GM10266 (cell line): Measurements from ENCODE around the gene HSD17B13.
A peak's percentile ranks its signal among the peaks of the same experiment; 100 is the strongest.
"Not testable (repeated sequence)": the region's sequence is repeated elsewhere in the genome, so short reads cannot be mapped to it uniquely, and the experiment has no call there.

Experiments used
- DNase-seq: peaks from one replicate; pipeline ENCODE4 v3.0.0; 2012; ENCODE audit errors: extremely low spot score
- TF ChIP-seq, protein P1 (sequence below): IDR thresholded peaks from 2 replicates; pipeline ENCODE4 v1.5.1; 2012; ENCODE audit warnings: mild to moderate bottlenecking, low read depth; ENCODE audit not compliant: control insufficient read depth, insufficient read depth; ENCODE audit errors: missing control alignments

HSD17B13 gene

GRCh38 chr4:87356832-87357526, 34.3 kb upstream of the HSD17B13 start:
- TF ChIP-seq, protein P1, sequence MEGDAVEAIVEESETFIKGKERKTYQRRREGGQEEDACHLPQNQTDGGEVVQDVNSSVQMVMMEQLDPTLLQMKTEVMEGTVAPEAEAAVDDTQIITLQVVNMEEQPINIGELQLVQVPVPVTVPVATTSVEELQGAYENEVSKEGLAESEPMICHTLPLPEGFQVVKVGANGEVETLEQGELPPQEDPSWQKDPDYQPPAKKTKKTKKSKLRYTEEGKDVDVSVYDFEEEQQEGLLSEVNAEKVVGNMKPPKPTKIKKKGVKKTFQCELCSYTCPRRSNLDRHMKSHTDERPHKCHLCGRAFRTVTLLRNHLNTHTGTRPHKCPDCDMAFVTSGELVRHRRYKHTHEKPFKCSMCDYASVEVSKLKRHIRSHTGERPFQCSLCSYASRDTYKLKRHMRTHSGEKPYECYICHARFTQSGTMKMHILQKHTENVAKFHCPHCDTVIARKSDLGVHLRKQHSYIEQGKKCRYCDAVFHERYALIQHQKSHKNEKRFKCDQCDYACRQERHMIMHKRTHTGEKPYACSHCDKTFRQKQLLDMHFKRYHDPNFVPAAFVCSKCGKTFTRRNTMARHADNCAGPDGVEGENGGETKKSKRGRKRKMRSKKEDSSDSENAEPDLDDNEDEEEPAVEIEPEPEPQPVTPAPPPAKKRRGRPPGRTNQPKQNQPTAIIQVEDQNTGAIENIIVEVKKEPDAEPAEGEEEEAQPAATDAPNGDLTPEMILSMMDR = no peak
- no peak for DNase-seq

DNA sequence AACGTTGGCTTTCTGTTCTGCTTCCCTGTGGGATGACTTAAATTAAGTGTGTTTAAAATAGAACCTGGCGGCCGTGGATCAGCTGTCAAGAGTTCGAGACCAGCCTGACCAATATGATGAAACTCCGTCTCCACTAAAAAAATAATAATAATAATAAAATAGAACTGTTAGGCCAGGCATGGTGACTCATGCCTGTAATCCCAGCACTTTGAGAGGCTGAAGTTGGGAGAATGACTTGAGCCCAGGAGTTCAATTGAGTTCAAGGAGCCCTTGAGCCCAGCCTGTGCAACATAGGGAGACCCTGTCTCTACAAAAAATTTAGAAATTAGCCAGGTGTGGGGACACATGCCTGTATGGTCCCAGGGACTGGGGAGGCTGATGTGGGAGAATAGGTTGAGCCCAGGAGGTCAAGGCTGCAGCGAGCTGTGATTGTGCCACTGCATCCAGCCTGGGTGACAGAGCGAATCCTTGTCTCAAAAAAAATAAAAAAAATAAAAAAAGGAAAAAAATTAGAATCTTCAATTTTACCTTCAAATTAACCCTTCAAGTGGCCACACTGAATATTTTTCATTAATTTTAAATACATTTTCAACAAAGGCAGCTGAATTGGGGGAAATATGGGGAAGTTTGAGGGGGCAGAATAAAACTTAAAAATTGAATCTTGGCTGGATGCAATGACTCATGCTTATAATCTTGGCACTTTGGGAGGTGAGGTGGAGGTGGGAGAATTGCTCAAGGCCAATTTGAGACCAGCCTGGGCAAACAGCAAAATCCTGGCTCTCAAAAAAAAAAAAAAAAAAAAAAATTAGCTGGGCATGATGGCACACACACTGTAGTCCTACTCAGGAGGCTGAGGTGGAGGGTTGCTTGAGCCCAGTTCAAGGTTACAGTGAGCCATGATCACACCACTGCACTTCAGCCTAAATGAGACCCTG, 31.8 kb upstream of the HSD17B13 start:
- TF ChIP-seq, protein P1 = no peak
- no peak for DNase-seq

- DNase-seq = peak; percentile 42
- TF ChIP-seq, protein P1 = peak; percentile 72
Observed at GRCh38 chr4:87353592-87353991, 30.9 kb upstream of the HSD17B13 start.

DNA sequence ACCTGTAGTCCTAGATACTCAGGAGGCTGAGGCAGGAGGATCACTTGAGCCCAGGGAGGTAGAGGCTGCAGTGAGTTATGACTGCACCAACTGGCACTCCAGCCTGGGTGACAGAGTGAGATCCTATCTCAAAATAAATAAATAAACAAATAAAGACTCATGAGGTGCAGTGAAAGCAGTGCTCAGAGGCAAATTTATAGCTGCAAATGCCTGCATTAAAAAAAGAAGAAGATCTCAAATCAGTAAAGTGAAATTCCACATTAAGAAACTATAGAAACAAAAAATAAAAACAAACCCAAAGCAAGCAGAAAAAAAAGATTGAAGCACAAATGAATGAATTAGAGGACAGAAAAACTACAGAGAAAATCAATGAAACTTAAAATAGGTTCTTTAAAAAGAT, 22.5 kb upstream of the HSD17B13 start:
- DNase-seq = no peak
- TF ChIP-seq, protein P1 = no peak

GRCh38 chr4:87342872-87343271, 20.2 kb upstream of the HSD17B13 start:
- no peak for DNase-seq
- TF ChIP-seq, protein P1 = no peak

DNA sequence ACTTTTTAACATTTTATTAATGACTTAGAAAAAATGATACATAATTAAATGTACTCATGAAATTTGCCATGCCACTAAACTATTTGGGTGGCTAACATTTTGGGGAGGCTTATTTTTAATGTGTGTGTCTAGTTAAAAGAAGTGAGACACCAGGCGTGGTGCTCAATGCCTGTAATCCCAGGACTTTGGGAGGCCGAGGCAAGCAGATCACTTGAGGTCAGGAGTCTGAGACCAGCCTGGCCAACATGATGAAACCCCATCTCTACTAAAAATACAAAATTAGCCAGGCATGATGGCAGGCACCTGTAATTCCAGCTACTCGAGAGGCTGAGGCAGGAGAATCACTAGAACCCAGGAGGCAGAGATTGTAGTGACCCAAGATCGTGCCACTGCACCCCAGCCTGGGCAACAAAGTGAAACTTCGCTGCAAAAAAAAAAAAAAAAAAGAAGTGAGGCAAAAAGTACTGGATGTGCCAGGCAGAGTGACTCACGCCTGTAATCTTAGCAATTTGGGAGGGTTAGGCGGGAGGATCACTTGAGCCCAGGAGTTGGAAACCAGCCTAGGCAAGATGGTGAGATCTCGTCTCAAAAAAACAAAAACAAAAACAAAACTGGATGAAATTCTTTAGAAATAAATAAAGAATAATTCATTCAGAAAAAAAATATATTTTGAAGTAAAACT, 19.4 kb upstream of the HSD17B13 start:
- not testable (repeated sequence) for DNase-seq

GRCh38 chr4:87339440-87339839, 16.8 kb upstream of the HSD17B13 start:
- TF ChIP-seq, protein P1 = no peak
- no peak for DNase-seq
